ENCODE data around the gene WSB1.

WSB1 gene

GRCh38 chr17:27321372-27321771 is 27.5 kb downstream of the WSB1 start:
- no peak for TF ChIP-seq CSDC2 (CRISPR knock-in tag; IDR thresholded peaks at IDR 0.05)
- no peak for TF ChIP-seq ZNF8 (CRISPR knock-in tag; IDR thresholded peaks at IDR 0.05)
- no peak for TF ChIP-seq ESRRG (CRISPR knock-in tag; IDR thresholded peaks at IDR 0.05)
- TF ChIP-seq BACH2 (CRISPR knock-in tag; IDR thresholded peaks at IDR 0.05; ENCODE audit: borderline replicate concordance): no peak
- no peak for TF ChIP-seq TSHZ2 (CRISPR knock-in tag; IDR thresholded peaks at IDR 0.05)
- no peak for TF ChIP-seq SNAI2 (CRISPR knock-in tag; IDR thresholded peaks at IDR 0.05)
- no peak for TF ChIP-seq TOX (CRISPR knock-in tag; IDR thresholded peaks at IDR 0.05; ENCODE audit: borderline replicate concordance)
- TF ChIP-seq RARB (CRISPR knock-in tag; IDR thresholded peaks at IDR 0.05): no peak
- TF ChIP-seq GLIS3 (CRISPR knock-in tag; IDR thresholded peaks at IDR 0.05): no peak
- TF ChIP-seq ARNTL (CRISPR knock-in tag; IDR thresholded peaks at IDR 0.05; ENCODE audit: borderline replicate concordance, low read depth): no peak
- no peak for TF ChIP-seq ZFP3 (CRISPR knock-in tag; IDR thresholded peaks at IDR 0.05)
- TF ChIP-seq ZNF70 (CRISPR knock-in tag; IDR thresholded peaks at IDR 0.05): no peak
- no peak for TF ChIP-seq ZFP30 (CRISPR knock-in tag; IDR thresholded peaks at IDR 0.05)
- TF ChIP-seq ZNF565 (CRISPR knock-in tag; conservative IDR thresholded peaks at IDR 0.05; ENCODE audit: low read depth): no peak
- TF ChIP-seq ZC3H10 (CRISPR knock-in tag; IDR thresholded peaks at IDR 0.05): no peak
- TF ChIP-seq PPARA (CRISPR knock-in tag; IDR thresholded peaks at IDR 0.05; ENCODE audit: borderline replicate concordance): no peak
- TF ChIP-seq POU6F1 (CRISPR knock-in tag; IDR thresholded peaks at IDR 0.05; ENCODE audit: borderline replicate concordance, low read depth): no peak
- no peak for TF ChIP-seq OSR1 (CRISPR knock-in tag; IDR thresholded peaks at IDR 0.05)
- no peak for TF ChIP-seq CSRNP3 (CRISPR knock-in tag; IDR thresholded peaks at IDR 0.05)
- no peak for ATAC-seq

- no peak for ATAC-seq
- TF ChIP-seq RARB (CRISPR knock-in tag; IDR thresholded peaks at IDR 0.05) (no peak), PATZ1 (CRISPR knock-in tag; IDR thresholded peaks at IDR 0.05; ENCODE audit: borderline replicate concordance) (no peak), TCF4 (CRISPR knock-in tag; IDR thresholded peaks at IDR 0.05; ENCODE audit: borderline replicate concordance) (no peak)
Measured at GRCh38 chr17:27322026-27322425, 28.1 kb downstream of the WSB1 start.

- ATAC-seq: no peak
- TF ChIP-seq TCF4 (CRISPR knock-in tag; IDR thresholded peaks at IDR 0.05; ENCODE audit: borderline replicate concordance) (no peak), POU6F1 (CRISPR knock-in tag; IDR thresholded peaks at IDR 0.05; ENCODE audit: borderline replicate concordance, low read depth) (no peak), BACH2 (CRISPR knock-in tag; IDR thresholded peaks at IDR 0.05; ENCODE audit: borderline replicate concordance) (no peak), ZNF8 (CRISPR knock-in tag; IDR thresholded peaks at IDR 0.05) (no peak), CREB5 (CRISPR knock-in tag; IDR thresholded peaks at IDR 0.05; ENCODE audit: low read depth) (no peak), ZNF70 (CRISPR knock-in tag; IDR thresholded peaks at IDR 0.05) (no peak), ARNTL (CRISPR knock-in tag; IDR thresholded peaks at IDR 0.05; ENCODE audit: borderline replicate concordance, low read depth) (no peak), ISL1 (CRISPR knock-in tag; IDR thresholded peaks at IDR 0.05) (no peak), PATZ1 (CRISPR knock-in tag; IDR thresholded peaks at IDR 0.05; ENCODE audit: borderline replicate concordance) (no peak), GLIS3 (CRISPR knock-in tag; IDR thresholded peaks at IDR 0.05) (no peak), PPARA (CRISPR knock-in tag; IDR thresholded peaks at IDR 0.05; ENCODE audit: borderline replicate concordance) (no peak), SNAI2 (CRISPR knock-in tag; IDR thresholded peaks at IDR 0.05) (no peak)
Measured at GRCh38 chr17:27322690-27323508, 29.0 kb downstream of the WSB1 start.
